Measurements from ENCODE around the gene MS4A6E. TPM values are rescaled to one million over a fixed set of nuclear protein-coding genes. Genes with fewer than 3 reads are reported as not detected.

Gene MS4A6E
- total and polyA plus RNA-seq, 2 of the 8 experiments (the other 6 are each of a cell fraction or from before 2014, with no cell fraction given) = not detected

DNA sequence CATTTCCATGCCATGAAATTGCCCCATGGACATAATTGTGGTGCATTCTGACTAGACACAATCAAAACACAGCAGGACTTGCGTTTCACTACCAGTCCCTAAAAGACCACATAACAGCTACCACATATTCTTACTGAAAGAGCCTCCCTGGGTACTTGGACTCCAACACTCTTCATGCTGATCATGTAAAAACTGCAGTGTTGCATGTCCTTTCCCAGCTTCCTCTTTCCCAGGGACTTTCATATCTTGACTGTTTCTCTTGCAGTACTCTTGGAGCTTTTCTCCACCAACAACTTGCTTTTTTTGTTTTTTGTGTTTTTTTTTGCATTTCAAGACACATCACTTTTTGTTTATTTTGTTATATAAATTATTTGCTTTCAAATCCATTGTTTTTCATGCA lies 22.9 kb downstream of the MS4A6E start:
- no peaks in the 10 kb centered on the region for H3K79me2 ChIP-seq (ENCODE audit: control insufficient read depth in 1 of 2, insufficient read depth in 2 of 2, low read length in 2 of 2)
- CTCF ChIA-PET (ENCODE audit: partially characterized antibody) = interaction anchor here (0.6 to 8.4 kb wide), 9 partner anchors 15 to 516 kb away, joined by 3 to 115 read pairs (median 7); no protein-coding TSS in a partner anchor
- no peaks in the 10 kb centered on the region for H3K4me1 ChIP-seq (replicated peaks in 1 of 4; ENCODE audit: control insufficient read depth in 3 of 4, insufficient read depth in 4 of 4, low read length in 3 of 4)
- H3K14ac ChIP-seq (ENCODE audit: insufficient read length) = no peak overlapping the region
- POLR2A ChIA-PET (ENCODE audit: partially characterized antibody) = no interaction called here
- H3K36me3 ChIP-seq (ENCODE audit: control insufficient read depth in 2 of 4, insufficient read depth in 4 of 4, low read length in 3 of 4) = no peaks in the 10 kb centered on the region
- H3K4me3 ChIP-seq (ENCODE audit: extremely low read depth in 1 of 4, insufficient read depth in 2 of 4, low read depth in 3 of 4, low read length in 4 of 4) = no peak overlapping the region
- H3K23ac ChIP-seq (ENCODE audit: insufficient read length) = no peak overlapping the region
- no peak overlapping the region for H3K9ac ChIP-seq (replicated peaks in 1 of 4; ENCODE audit: extremely low read depth in 1 of 4, low read depth in 3 of 4, low read length in 3 of 4)
- no peak overlapping the region for H4K5ac ChIP-seq (ENCODE audit: insufficient read length, low read depth, low read length)
- H2AK5ac ChIP-seq (ENCODE audit: low read depth, low read length) = no peak overlapping the region
- no peak overlapping the region for H2BK5ac ChIP-seq (ENCODE audit: low read depth, low read length)
- TF ChIP-seq POU5F1 (IDR thresholded peaks at IDR 0.05; ENCODE audit: low read depth, low read length) (no peak), TEAD4 (IDR thresholded peaks at IDR 0.05; ENCODE audit: low read depth, low read length) (no peak), POLR2AphosphoS5 (IDR thresholded peaks at IDR 0.05; ENCODE audit: low read depth, low read length) (no peak), SIN3A (conservative IDR thresholded peaks at IDR 0.05 in 1 of 2, IDR thresholded peaks at IDR 0.05 in 1 of 2; ENCODE audit: low read depth in 1 of 2, low read length in 2 of 2) (no peak), SUZ12 (IDR thresholded peaks at IDR 0.05; ENCODE audit: low read length) (no peak)
- no peak overlapping the region for H2BK20ac ChIP-seq (ENCODE audit: low read length)
- no peak overlapping the region for H2BK15ac ChIP-seq (ENCODE audit: low read length)
- H3K56ac ChIP-seq (replicated peaks; ENCODE audit: insufficient read length, low read depth, low read length) = no peak overlapping the region
- H3K9me3 ChIP-seq (ENCODE audit: insufficient read depth in 2 of 2, low read depth in 1 of 2, low read length in 1 of 2) = no peaks in the 10 kb centered on the region; a peak in 1 of 4 replicates
- no peaks in the 10 kb centered on the region for H3K23me2 ChIP-seq (ENCODE audit: low read depth, low read length)
- no peaks in the 10 kb centered on the region for H3K27me3 ChIP-seq (replicated peaks in 1 of 4; ENCODE audit: control insufficient read depth in 3 of 4, extremely low read depth in 1 of 4, insufficient read depth in 3 of 4, low read length in 3 of 4)
- no peak overlapping the region for H2AFZ ChIP-seq (ENCODE audit: low read length)
- FAIRE-seq = no peak
- no peak overlapping the region for H3K4ac ChIP-seq (replicated peaks; ENCODE audit: insufficient read length, low read depth, low read length)
- no peak overlapping the region for H3K18ac ChIP-seq (ENCODE audit: extremely low read depth, low read length)
- no peak overlapping the region for H2BK12ac ChIP-seq (ENCODE audit: low read depth, low read length)
- H4K91ac ChIP-seq (replicated peaks; ENCODE audit: insufficient read length, low read length) = no peak overlapping the region
- H3K79me1 ChIP-seq (ENCODE audit: low read depth, low read length) = no peaks in the 10 kb centered on the region
- H3K27ac ChIP-seq (ENCODE audit: low read depth, low read length) = no peak overlapping the region
- H4K8ac ChIP-seq (ENCODE audit: extremely low read depth, insufficient read depth, low read length) = no peak overlapping the region
- H3K4me2 ChIP-seq (ENCODE audit: insufficient read depth in 1 of 2, low read depth in 2 of 2, low read length in 2 of 2) = no peak overlapping the region
- no peak for DNase-seq (ENCODE audit: low read depth in 1 of 2, low spot score in 2 of 2)
- 95% methylated on average over 1 of the region's 1 CpG; no CpG with 5 or more reads in 1 of the 2 experiments for whole genome bisulfite sequencing, 2 experiments (ENCODE audit: extremely low coverage in 1 of 2, insufficient coverage in 1 of 2, insufficient read length in 1 of 2, insufficient replicate concordance in 2 of 2, low coverage in 1 of 2, low lambda C conversion rate in 2 of 2, missing lambda C conversion rate in 1 of 2)
- no peaks in the 10 kb centered on the region for H4K20me1 ChIP-seq (replicated peaks in 1 of 2; ENCODE audit: control insufficient read depth in 1 of 2, insufficient read depth in 2 of 2, low read length in 2 of 2)
- H2BK120ac ChIP-seq (replicated peaks; ENCODE audit: low read depth, low read length) = no peak overlapping the region

Data from H1 (cell line).